Liver (tissue), 9 donors: ENCODE data around the gene TAF15. TPM values are rescaled to one million over a fixed set of nuclear protein-coding genes. Genes with fewer than 3 reads are reported as not detected.
A peak's percentile ranks its signal among the peaks of the same experiment; 100 is the strongest.

ENCODE experiments used
- DNase-seq: peaks from one replicate; pipeline ENCODE4 v3.0.0-alpha.2; 2017; ENCODE audit warnings: low spot score
- H3K27ac ChIP-seq, 2 donors: one replicate each; pipeline ENCODE4 v1.7.0; 2013; ENCODE audit warnings: inconsistent platforms in 2 of 2, low read length in 2 of 2, control low read depth in 1 of 2, low read depth in 1 of 2, mild to moderate bottlenecking in 1 of 2
- H3K27me3 ChIP-seq, 4 donors: one replicate each; pipeline versions ENCODE4 v1.6.1 to v1.7.0; 2013; ENCODE audit warnings: low read length in 3 of 4, inconsistent platforms in 1 of 4, mild to moderate bottlenecking in 1 of 4, moderate library complexity in 1 of 4; ENCODE audit not compliant: control insufficient read depth in 4 of 4, insufficient read depth in 4 of 4
- H3K36me3 ChIP-seq, 4 donors: one replicate each; pipeline versions ENCODE4 v1.6.1 to v1.7.0; 2013; ENCODE audit warnings: low read length in 3 of 4, mild to moderate bottlenecking in 3 of 4, low read depth in 1 of 4, moderate library complexity in 1 of 4; ENCODE audit not compliant: control insufficient read depth in 4 of 4, insufficient read depth in 3 of 4
- H3K4me1 ChIP-seq, 4 donors: one replicate each; pipeline versions ENCODE4 v1.6.1 to v1.7.0; 2013; ENCODE audit warnings: low read length in 3 of 4, mild to moderate bottlenecking in 3 of 4, moderate library complexity in 1 of 4; ENCODE audit not compliant: control insufficient read depth in 4 of 4, insufficient read depth in 4 of 4
- H3K4me3 ChIP-seq, 3 donors: one replicate each; pipeline versions ENCODE4 v1.6.1 to v1.7.0; 2013; ENCODE audit warnings: low read length in 3 of 3, control low read depth in 1 of 3, low read depth in 1 of 3, mild to moderate bottlenecking in 1 of 3
- H3K9ac ChIP-seq, 2 donors: one replicate each; pipeline ENCODE4 v1.7.0; 2013; ENCODE audit warnings: low read length in 2 of 2, mild to moderate bottlenecking in 2 of 2, moderate library complexity in 2 of 2, control low read depth in 1 of 2, low read depth in 1 of 2
- H3K9me3 ChIP-seq, 4 donors: one replicate each; pipeline versions ENCODE4 v1.6.1 to v1.7.0; 2013; ENCODE audit warnings: low read length in 3 of 4; ENCODE audit not compliant: control insufficient read depth in 4 of 4
- ATF3 ChIP-seq: IDR thresholded peaks from 2 replicates; pipeline ENCODE4 v1.6.1; 2016; ENCODE audit warnings: antibody characterized with exemption
- CTCF ChIP-seq: fragments of 150-350 bp; IDR thresholded peaks from 2 replicates; pipeline ENCODE4 v1.5.1; 2017; ENCODE audit warnings: improper control_type of control experiment, low read depth, low read length; ENCODE audit not compliant: missing input control
- EGR1 ChIP-seq, 2 donors: IDR thresholded peaks; 2 replicates each; pipeline ENCODE4 v1.6.1; 2016 to 2018; ENCODE audit warnings: antibody characterized with exemption in 2 of 2, low read depth in 2 of 2
- FOXA1 ChIP-seq: IDR thresholded peaks from 2 replicates; pipeline ENCODE4 v1.6.1; 2016; ENCODE audit warnings: antibody characterized with exemption
- FOXA2 ChIP-seq: IDR thresholded peaks from 2 replicates; pipeline ENCODE4 v1.6.1; 2016; ENCODE audit warnings: antibody characterized with exemption
- GABPA ChIP-seq, 2 donors: IDR thresholded peaks in 1 of 2; conservative IDR thresholded peaks in 1 of 2; 2 replicates each; pipeline ENCODE4 v1.6.1; 2016; ENCODE audit warnings: antibody characterized with exemption in 2 of 2, mild to moderate bottlenecking in 1 of 2, moderate library complexity in 1 of 2
- HNF4A ChIP-seq, 2 donors: conservative IDR thresholded peaks; 2 replicates each; pipeline ENCODE4 v1.6.1; 2016; ENCODE audit warnings: antibody characterized with exemption in 2 of 2, mild to moderate bottlenecking in 2 of 2
- HNF4G ChIP-seq: IDR thresholded peaks from 2 replicates; pipeline ENCODE4 v1.6.1; 2016; ENCODE audit warnings: antibody characterized with exemption
- JUND ChIP-seq, 2 donors: IDR thresholded peaks; 2 replicates each; pipeline ENCODE4 v1.6.1; 2016; ENCODE audit warnings: antibody characterized with exemption in 2 of 2
- MAX ChIP-seq: IDR thresholded peaks from 2 replicates; pipeline ENCODE4 v1.6.1; 2016; ENCODE audit warnings: antibody characterized with exemption
- NR2F2 ChIP-seq: IDR thresholded peaks from 2 replicates; pipeline ENCODE4 v1.6.1; 2016; ENCODE audit warnings: antibody characterized with exemption
- RAD21 ChIP-seq, 2 donors: IDR thresholded peaks; 2 replicates each; pipeline ENCODE4 v1.6.1; 2016; ENCODE audit warnings: antibody characterized with exemption in 2 of 2, mild to moderate bottlenecking in 2 of 2
- RXRA ChIP-seq, 2 donors: IDR thresholded peaks; 2 replicates each; pipeline ENCODE4 v1.6.1; 2017 to 2018; ENCODE audit warnings: antibody characterized with exemption in 2 of 2, mild to moderate bottlenecking in 1 of 2
- SP1 ChIP-seq: IDR thresholded peaks from 2 replicates; pipeline ENCODE4 v1.6.1; 2018; ENCODE audit warnings: antibody characterized with exemption, mild to moderate bottlenecking
- TAF1 ChIP-seq: conservative IDR thresholded peaks from 2 replicates; pipeline ENCODE4 v1.6.1; 2016; ENCODE audit warnings: antibody characterized with exemption, mild to moderate bottlenecking
- YY1 ChIP-seq: IDR thresholded peaks from 2 replicates; pipeline ENCODE4 v1.6.1; 2016; ENCODE audit warnings: antibody characterized with exemption, mild to moderate bottlenecking
- WGBS: extraction: QIAGEN DNeasy Blood & Tissue Kit; methylation state at CpG from one replicate; pipeline ENCODE4 v1.1.7; 2013; 5-methylcytosine and 5-hydroxymethylcytosine counted together
- polyA plus RNA-seq, 2 donors: library from polyadenylated mRNA; stranded (reverse) in 1 of 2; unstranded in 1 of 2; fragments of 200-250 nt in 1 of 2; fragments of >200 nt in 1 of 2; fragmentation: Nextera tagmentation in 1 of 2; extraction: Ambion mirVana in 1 of 2; gene quantifications; one replicate each; pipeline versions ENCODE4 v1.2.1 to v1.2.3, GENCODE V29; 2013 to 2015
- total RNA-seq, 2 donors: library from RNA; depleted of rRNA; stranded (reverse); fragments of >200 nt; gene quantifications; one replicate each; pipeline ENCODE4 v1.2.3, GENCODE V29; 2014
- TF ChIP-seq, protein P1 (sequence below): IDR thresholded peaks from 2 replicates; pipeline ENCODE4 v1.6.1; 2016; ENCODE audit warnings: antibody characterized with exemption, mild to moderate bottlenecking
- donor health status: healthy.
- donor health status: healthy.
- donor health status: healthy.
- donor health status: healthy.
- donor health status: healthy.

Gene TAF15
- total and polyA plus RNA-seq, 4 donors, result 13.5 to 75.0 (median 67.6) TPM

GRCh38 chr17:35761601-35762000, 47.7 kb upstream of the TAF15 start:
- no peak overlapping the region for H3K9ac ChIP-seq
- H3K27ac ChIP-seq, result no peak overlapping the region
- no peaks in the 10 kb centered on the region for H3K27me3 ChIP-seq
- H3K9me3 ChIP-seq, result no peaks in the 10 kb centered on the region
- no peak overlapping the region for H3K4me3 ChIP-seq
- H3K4me1 ChIP-seq, result peaks cover 2 to 12% (median 6%) of the 10 kb centered on the region in 4 donors
- WGBS, result 82% methylated on average over 5 of the region's 5 CpGs
- no peaks in the 10 kb centered on the region for H3K36me3 ChIP-seq
- DNase-seq, result no peak
- TF ChIP-seq, protein P1, sequence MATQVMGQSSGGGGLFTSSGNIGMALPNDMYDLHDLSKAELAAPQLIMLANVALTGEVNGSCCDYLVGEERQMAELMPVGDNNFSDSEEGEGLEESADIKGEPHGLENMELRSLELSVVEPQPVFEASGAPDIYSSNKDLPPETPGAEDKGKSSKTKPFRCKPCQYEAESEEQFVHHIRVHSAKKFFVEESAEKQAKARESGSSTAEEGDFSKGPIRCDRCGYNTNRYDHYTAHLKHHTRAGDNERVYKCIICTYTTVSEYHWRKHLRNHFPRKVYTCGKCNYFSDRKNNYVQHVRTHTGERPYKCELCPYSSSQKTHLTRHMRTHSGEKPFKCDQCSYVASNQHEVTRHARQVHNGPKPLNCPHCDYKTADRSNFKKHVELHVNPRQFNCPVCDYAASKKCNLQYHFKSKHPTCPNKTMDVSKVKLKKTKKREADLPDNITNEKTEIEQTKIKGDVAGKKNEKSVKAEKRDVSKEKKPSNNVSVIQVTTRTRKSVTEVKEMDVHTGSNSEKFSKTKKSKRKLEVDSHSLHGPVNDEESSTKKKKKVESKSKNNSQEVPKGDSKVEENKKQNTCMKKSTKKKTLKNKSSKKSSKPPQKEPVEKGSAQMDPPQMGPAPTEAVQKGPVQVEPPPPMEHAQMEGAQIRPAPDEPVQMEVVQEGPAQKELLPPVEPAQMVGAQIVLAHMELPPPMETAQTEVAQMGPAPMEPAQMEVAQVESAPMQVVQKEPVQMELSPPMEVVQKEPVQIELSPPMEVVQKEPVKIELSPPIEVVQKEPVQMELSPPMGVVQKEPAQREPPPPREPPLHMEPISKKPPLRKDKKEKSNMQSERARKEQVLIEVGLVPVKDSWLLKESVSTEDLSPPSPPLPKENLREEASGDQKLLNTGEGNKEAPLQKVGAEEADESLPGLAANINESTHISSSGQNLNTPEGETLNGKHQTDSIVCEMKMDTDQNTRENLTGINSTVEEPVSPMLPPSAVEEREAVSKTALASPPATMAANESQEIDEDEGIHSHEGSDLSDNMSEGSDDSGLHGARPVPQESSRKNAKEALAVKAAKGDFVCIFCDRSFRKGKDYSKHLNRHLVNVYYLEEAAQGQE, result no peak
- TF ChIP-seq FOXA2, result no peak
- no peak for TF ChIP-seq YY1
- no peak for TF ChIP-seq MAX
- TF ChIP-seq JUND (IDR thresholded peaks at IDR 0.05), result no peak
- no peak for TF ChIP-seq RXRA (IDR thresholded peaks at IDR 0.05)
- TF ChIP-seq HNF4A (conservative IDR thresholded peaks at IDR 0.05), result no peak
- TF ChIP-seq SP1, result no peak
- no peak for TF ChIP-seq NR2F2
- TF ChIP-seq TAF1, result no peak
- no peak for TF ChIP-seq GABPA (IDR thresholded peaks at IDR 0.05 in 1 of 2, conservative IDR thresholded peaks at IDR 0.05 in 1 of 2)
- no peak for TF ChIP-seq EGR1 (IDR thresholded peaks at IDR 0.05; ENCODE audit: low read depth in 2 of 2)
- TF ChIP-seq FOXA1, result no peak
- TF ChIP-seq RAD21 (IDR thresholded peaks at IDR 0.05), result no peak
- TF ChIP-seq HNF4G, result no peak

DNA sequence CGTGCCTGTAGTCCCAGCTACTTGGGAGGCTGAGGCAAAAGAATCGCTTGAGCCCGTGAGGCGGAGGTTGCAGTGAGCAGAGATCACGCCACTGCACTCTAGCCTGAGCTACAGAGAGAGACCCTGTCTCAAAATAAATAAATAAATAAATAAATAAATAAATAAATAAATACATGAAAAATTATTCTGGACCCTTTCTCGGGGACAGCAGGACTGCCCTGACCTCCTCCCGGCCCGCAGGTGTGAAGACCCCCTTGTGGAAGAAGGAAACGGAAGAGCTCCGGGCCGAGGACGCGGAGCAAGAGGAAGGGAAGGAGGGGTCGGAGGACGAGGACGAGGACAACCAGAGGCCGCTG, 45.5 kb upstream of the TAF15 start:
- H3K27ac ChIP-seq, result no peak overlapping the region
- peaks cover 2 to 12% (median 6%) of the 10 kb centered on the region in 4 donors for H3K4me1 ChIP-seq
- no peaks in the 10 kb centered on the region for H3K9me3 ChIP-seq
- H3K36me3 ChIP-seq, result no peaks in the 10 kb centered on the region
- TF ChIP-seq TAF1, result no peak
- no peak for TF ChIP-seq RXRA (IDR thresholded peaks at IDR 0.05)
- TF ChIP-seq YY1, result no peak
- TF ChIP-seq, protein P1, result no peak
- no peak for TF ChIP-seq GABPA (IDR thresholded peaks at IDR 0.05 in 1 of 2, conservative IDR thresholded peaks at IDR 0.05 in 1 of 2)
- TF ChIP-seq NR2F2, result no peak
- no peak for TF ChIP-seq HNF4A (conservative IDR thresholded peaks at IDR 0.05)
- TF ChIP-seq EGR1 (IDR thresholded peaks at IDR 0.05; ENCODE audit: low read depth in 2 of 2), result no peak
- no peak for TF ChIP-seq SP1
- no peak for TF ChIP-seq HNF4G
- TF ChIP-seq ATF3, result no peak
- no peak for TF ChIP-seq CTCF
- H3K9ac ChIP-seq, result no peak overlapping the region
- peak overlapping the region in 1 of 3 donors; percentile 53 for H3K4me3 ChIP-seq
- DNase-seq, result no peak
- no peaks in the 10 kb centered on the region for H3K27me3 ChIP-seq
- 36% methylated on average over 17 of the region's 17 CpGs for WGBS
